ENCODE data around the gene MRS2. TPM values are rescaled to one million over a fixed set of nuclear protein-coding genes. Genes with fewer than 3 reads are reported as not detected.

MRS2 gene
- total RNA-seq, 2 donors from 2014 or later, result 17.9 to 20.2 TPM

- no peak for TF ChIP-seq CTCF (IDR thresholded peaks at IDR 0.05)
Observed at GRCh38 chr6:24439858-24440539, 37.3 kb downstream of the MRS2 start.

GRCh38 chr6:24440897-24441598 lies 38.3 kb downstream of the MRS2 start:
- Histone ChIP-seq H3K27me3 (replicated peaks; ENCODE audit: insufficient read depth) (no peaks in the 10 kb centered on the region), H3K4me1 (ENCODE audit: control insufficient read depth in 1 of 2, low read depth in 2 of 2) (no peaks in the 10 kb centered on the region), H3K27ac (no peak overlapping the region), H3K36me3 (peaks cover 6% of the 10 kb centered on the region), H3K4me3 (no peak overlapping the region), H3K9me3 (no peaks in the 10 kb centered on the region)
- no peak for DNase-seq (ENCODE audit: low spot score)
- no peak for ATAC-seq (ENCODE audit: insufficient number of reproducible peaks, low FRiP score, low read depth)
- no peak for TF ChIP-seq CTCF (IDR thresholded peaks at IDR 0.05)

More at GRCh38 chr6:24439858-24440539, 37.3 kb downstream of the MRS2 start:
- peaks cover 5% of the 10 kb centered on the region for H3K36me3 ChIP-seq
- no peaks in the 10 kb centered on the region for H3K4me1 ChIP-seq (ENCODE audit: control insufficient read depth in 1 of 2, low read depth in 2 of 2)
- H3K4me3 ChIP-seq, result no peak overlapping the region
- no peaks in the 10 kb centered on the region for H3K9me3 ChIP-seq
- no peak for ATAC-seq (ENCODE audit: insufficient number of reproducible peaks, low FRiP score, low read depth)
- no peak for DNase-seq (ENCODE audit: low spot score)
- no peaks in the 10 kb centered on the region for H3K27me3 ChIP-seq (replicated peaks; ENCODE audit: insufficient read depth)
- H3K27ac ChIP-seq, result no peak overlapping the region

- Histone ChIP-seq H3K4me3 (no peak overlapping the region), H3K9me3 (no peaks in the 10 kb centered on the region), H3K27ac (no peak overlapping the region), H3K36me3 (peaks cover 6% of the 10 kb centered on the region), H3K4me1 (ENCODE audit: control insufficient read depth in 1 of 2, low read depth in 2 of 2) (no peaks in the 10 kb centered on the region), H3K27me3 (replicated peaks; ENCODE audit: insufficient read depth) (no peaks in the 10 kb centered on the region)
- no peak for DNase-seq (ENCODE audit: low spot score)
- TF ChIP-seq CTCF (IDR thresholded peaks at IDR 0.05), result no peak
- ATAC-seq (ENCODE audit: insufficient number of reproducible peaks, low FRiP score, low read depth), result no peak
Observed at GRCh38 chr6:24441599-24441904, 38.8 kb downstream of the MRS2 start.

- Histone ChIP-seq H3K9me3 (no peaks in the 10 kb centered on the region), H3K4me1 (ENCODE audit: control insufficient read depth in 1 of 2, low read depth in 2 of 2) (no peaks in the 10 kb centered on the region), H3K36me3 (peaks cover 8% of the 10 kb centered on the region), H3K4me3 (no peak overlapping the region), H3K27me3 (replicated peaks; ENCODE audit: insufficient read depth) (no peaks in the 10 kb centered on the region), H3K27ac (no peak overlapping the region)
- no peak for TF ChIP-seq CTCF (IDR thresholded peaks at IDR 0.05)
- DNase-seq (ENCODE audit: low spot score) (no peak), ATAC-seq (ENCODE audit: insufficient number of reproducible peaks, low FRiP score, low read depth) (no peak)
Observed at GRCh38 chr6:24444588-24444987, 41.9 kb downstream of the MRS2 start.

- Histone ChIP-seq H3K9me3 (no peaks in the 10 kb centered on the region), H3K4me1 (ENCODE audit: control insufficient read depth in 1 of 2, low read depth in 2 of 2) (no peaks in the 10 kb centered on the region), H3K36me3 (peaks cover 8% of the 10 kb centered on the region), H3K27ac (no peak overlapping the region), H3K4me3 (no peak overlapping the region), H3K27me3 (replicated peaks; ENCODE audit: insufficient read depth) (no peaks in the 10 kb centered on the region)
- no peak for TF ChIP-seq CTCF (IDR thresholded peaks at IDR 0.05)
- no peak for DNase-seq (ENCODE audit: low spot score)
- ATAC-seq (ENCODE audit: insufficient number of reproducible peaks, low FRiP score, low read depth), result no peak
Observed at GRCh38 chr6:24445704-24446103, 43.0 kb downstream of the MRS2 start.
